BE2C (cell line): ENCODE data around the gene KDELR1.

Source experiments
- DNase-seq: peaks from one replicate; pipeline ENCODE4 v3.0.0-alpha.2; 2020
- H3K27me3 ChIP-seq: fragments of 250-450 bp; sonication (Bioruptor Pico); 2 replicates; pipeline ENCODE4 v1.5.1; 2020; ENCODE audit warnings: mild to moderate bottlenecking
- H3K36me3 ChIP-seq: fragments of 250-450 bp; sonication (Bioruptor Pico); 2 replicates; pipeline ENCODE4 v1.5.1; 2020; ENCODE audit warnings: mild to moderate bottlenecking
- H3K4me1 ChIP-seq: fragments of 250-450 bp; sonication (Bioruptor Pico); 2 replicates; pipeline ENCODE4 v1.5.1; 2020
- H3K4me3 ChIP-seq: 2 replicates; pipeline ENCODE4 v1.5.1; 2011; ENCODE audit warnings: low read depth, low read length
- H3K9me3 ChIP-seq: fragments of 250-450 bp; sonication (Bioruptor Pico); 2 replicates; pipeline ENCODE4 v1.5.1; 2020
- CTCF ChIP-seq: IDR thresholded peaks from 2 replicates; pipeline ENCODE4 v1.5.1; 2012; ENCODE audit warnings: mild to moderate bottlenecking, low read depth, low read length

Gene KDELR1

DNA sequence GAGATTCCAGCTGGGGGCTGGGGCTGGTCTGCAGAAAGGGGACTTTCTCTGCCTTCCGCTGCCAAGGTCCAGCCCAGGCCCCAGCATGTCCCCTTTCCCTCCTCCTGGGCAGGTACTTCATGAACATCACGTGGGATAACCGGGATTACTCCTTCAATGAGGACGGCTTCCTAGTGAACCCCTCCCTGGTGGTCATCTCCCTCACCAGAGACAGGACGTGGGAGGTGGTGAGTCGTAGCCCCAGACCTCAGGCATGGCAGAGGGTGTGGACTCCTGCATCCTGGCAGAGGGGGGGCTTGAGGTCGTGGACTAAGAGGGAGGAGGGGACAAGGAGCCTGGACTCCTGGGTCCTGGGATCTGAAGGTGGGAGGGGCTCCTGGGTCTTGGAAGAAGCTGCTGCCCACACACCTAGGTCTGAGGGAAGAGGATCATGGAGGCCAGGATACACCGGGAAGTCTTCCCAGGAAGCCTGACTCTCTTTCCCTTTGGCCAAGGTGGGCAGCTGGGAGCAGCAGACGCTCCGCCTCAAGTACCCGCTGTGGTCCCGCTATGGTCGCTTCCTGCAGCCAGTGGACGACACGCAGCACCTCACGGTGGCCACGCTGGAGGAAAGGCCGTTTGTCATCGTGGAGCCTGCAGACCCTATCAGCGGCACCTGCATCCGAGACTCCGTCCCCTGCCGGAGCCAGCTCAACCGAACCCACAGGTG is 22.7 kb upstream of the KDELR1 start:
- Histone ChIP-seq H3K36me3 (no peaks in the 10 kb centered on the region), H3K4me1 (no peaks in the 10 kb centered on the region), H3K4me3 (peak overlapping the region; percentile 10), H3K9me3 (no peaks in the 10 kb centered on the region), H3K27me3 (peaks cover 5% of the 10 kb centered on the region)
- TF ChIP-seq CTCF, result no peak
- DNase-seq, result no peak

- DNase-seq, result no peak
Observed at GRCh38 chr19:48405850-48406249, 14.5 kb upstream of the KDELR1 start.

GRCh38 chr19:48405010-48405659 is 13.8 kb upstream of the KDELR1 start:
- Histone ChIP-seq H3K9me3 (no peaks in the 10 kb centered on the region), H3K27me3 (no peaks in the 10 kb centered on the region), H3K4me1 (peaks cover 5% of the 10 kb centered on the region), H3K36me3 (no peaks in the 10 kb centered on the region), H3K4me3 (no peak overlapping the region)
- TF ChIP-seq CTCF, result no peak
- DNase-seq, result no peak

More at GRCh38 chr19:48405850-48406249, 14.5 kb upstream of the KDELR1 start:
- Histone ChIP-seq H3K9me3 (no peaks in the 10 kb centered on the region), H3K27me3 (no peaks in the 10 kb centered on the region), H3K4me1 (peaks cover 5% of the 10 kb centered on the region), H3K36me3 (no peaks in the 10 kb centered on the region), H3K4me3 (no peak overlapping the region)
- TF ChIP-seq CTCF, result no peak

GRCh38 chr19:48403606-48404005 is 12.3 kb upstream of the KDELR1 start:
- peak; percentile 78 for DNase-seq
- Histone ChIP-seq H3K27me3 (no peaks in the 10 kb centered on the region), H3K4me3 (no peak overlapping the region), H3K9me3 (no peaks in the 10 kb centered on the region), H3K4me1 (peaks cover 11% of the 10 kb centered on the region), H3K36me3 (no peaks in the 10 kb centered on the region)
- no peak for TF ChIP-seq CTCF

DNA sequence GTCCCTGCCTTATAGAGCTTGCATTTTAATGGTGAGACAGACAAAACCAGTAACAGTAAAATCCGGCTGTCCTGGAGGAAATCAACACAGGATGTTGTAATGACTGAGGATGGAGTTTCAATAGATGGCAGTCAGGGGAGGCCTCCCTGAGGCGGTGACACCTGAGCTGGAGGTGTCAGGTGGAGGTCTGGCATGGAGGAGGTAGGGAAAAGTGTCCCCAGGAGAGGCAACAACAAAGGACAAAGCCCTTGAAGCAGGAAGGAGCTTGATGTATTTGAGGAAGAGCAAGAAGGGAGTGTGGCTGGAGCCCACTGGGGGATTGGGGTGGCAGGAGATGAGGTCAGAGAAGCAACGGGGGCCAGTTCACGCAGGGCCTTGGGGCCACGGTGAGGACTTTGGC is 9.9 kb upstream of the KDELR1 start:
- DNase-seq, result no peak
- no peak overlapping the region for H3K4me3 ChIP-seq
- no peak for TF ChIP-seq CTCF
- H3K9me3 ChIP-seq, result no peaks in the 10 kb centered on the region
- peaks cover 14% of the 10 kb centered on the region for H3K27me3 ChIP-seq
- no peaks in the 10 kb centered on the region for H3K36me3 ChIP-seq
- H3K4me1 ChIP-seq, result peaks cover 13% of the 10 kb centered on the region
